HEK293 (cell line): ENCODE measurements around the gene SHTN1.

Source experiments
- CTCF ChIA-PET: fragments of 350-600 bp; formaldehyde crosslinking; extraction: SDS; loops from one replicate; lab custom pipeline; 2021; ENCODE audit warnings: antibody characterized with exemption; lab: Yijun Ruan, JAX
- POLR2A ChIA-PET: fragments of 300-600 bp; formaldehyde crosslinking; extraction: SDS; loops from one replicate; lab custom pipeline; 2020; ENCODE audit warnings: antibody characterized with exemption, inconsistent platforms; lab: Yijun Ruan, JAX
- H3K27ac ChIP-seq: fragments of 200-500 bp; sonication (Bioruptor generic); 2 replicates; pipeline ENCODE4 v1.5.1; 2014; ENCODE audit warnings: low read depth, low read length, control low read depth, inconsistent platforms; ENCODE audit errors: extremely low read depth
- H3K36me3 ChIP-seq, 2 experiments: fragments of 200-500 bp in 1 of 2; sonication (Bioruptor generic) in 1 of 2; 1 replicate in 1 of 2; 2 replicates in 1 of 2; pipeline ENCODE4 v1.5.1; 2014 to 2017; ENCODE audit warnings: inconsistent platforms in 2 of 2, low read length in 2 of 2; ENCODE audit not compliant: control insufficient read depth in 2 of 2, insufficient read depth in 1 of 2
- H3K4me1 ChIP-seq: fragments of 200-500 bp; sonication (Bioruptor generic); 2 replicates; pipeline ENCODE4 v1.5.1; 2014; ENCODE audit warnings: mild to moderate bottlenecking, low read length, inconsistent platforms; ENCODE audit not compliant: control insufficient read depth, insufficient read depth
- H3K4me3 ChIP-seq: 2 replicates; pipeline ENCODE4 v1.5.1; 2011; ENCODE audit warnings: low read depth, mild to moderate bottlenecking, control low read depth, low read length, moderate library complexity
- H3K9me3 ChIP-seq: fragments of 200-500 bp; sonication (Bioruptor generic); 2 replicates; pipeline ENCODE4 v1.5.1; 2014; ENCODE audit warnings: low read depth, low read length, inconsistent platforms; ENCODE audit not compliant: control insufficient read depth, insufficient read depth
- EGR2 ChIP-seq: fragments of 450-650 bp; formaldehyde crosslinking; IDR thresholded peaks from 2 replicates; pipeline ENCODE4 v1.5.1; 2016; ENCODE audit warnings: low read depth, missing biosample characterization, missing genetic modification characterization
- PBX3 ChIP-seq: sonication (generic); formaldehyde crosslinking; IDR thresholded peaks from 2 replicates; pipeline ENCODE4 v1.8.1; 2022; ENCODE audit warnings: mild to moderate bottlenecking, moderate library complexity, missing genetic modification reagents
- PRDM1 ChIP-seq: fragments of 450-650 bp; formaldehyde crosslinking; IDR thresholded peaks from 2 replicates; pipeline ENCODE4; 2016; ENCODE audit warnings: missing biosample characterization, missing genetic modification characterization
- PRDM10 ChIP-seq: fragments of 450-650 bp; formaldehyde crosslinking; IDR thresholded peaks from 2 replicates; pipeline ENCODE4 v1.5.1; 2016; ENCODE audit warnings: missing biosample characterization, missing genetic modification characterization
- REST ChIP-seq: fragments of 450-650 bp; formaldehyde crosslinking; IDR thresholded peaks from 2 replicates; pipeline ENCODE4 v1.5.1; 2016; ENCODE audit warnings: missing biosample characterization, missing genetic modification characterization
- SALL2 ChIP-seq: fragments of 450-650 bp; formaldehyde crosslinking; IDR thresholded peaks from 2 replicates; pipeline ENCODE4 v1.5.0; 2017; ENCODE audit warnings: missing biosample characterization, mild to moderate bottlenecking, missing genetic modification characterization, borderline replicate concordance
- ZBTB17 ChIP-seq: fragments of 450-650 bp; formaldehyde crosslinking; IDR thresholded peaks from 2 replicates; pipeline ENCODE4 v1.5.1; 2016; ENCODE audit warnings: missing biosample characterization, missing genetic modification characterization
- ZBTB6 ChIP-seq: fragments of 450-650 bp; formaldehyde crosslinking; IDR thresholded peaks from 2 replicates; pipeline ENCODE4 v1.5.1; 2017; ENCODE audit warnings: missing biosample characterization, missing genetic modification characterization
- ZNF16 ChIP-seq: fragments of 450-650 bp; formaldehyde crosslinking; IDR thresholded peaks from 2 replicates; pipeline ENCODE4 v1.5.1; 2016; ENCODE audit warnings: low read depth, missing biosample characterization, missing genetic modification characterization
- ZNF174 ChIP-seq: fragments of 450-650 bp; formaldehyde crosslinking; IDR thresholded peaks from 2 replicates; pipeline ENCODE4 v1.5.0; 2017; ENCODE audit warnings: missing biosample characterization, mild to moderate bottlenecking, missing genetic modification characterization
- ZNF223 ChIP-seq: fragments of 450-650 bp; formaldehyde crosslinking; IDR thresholded peaks from 2 replicates; pipeline ENCODE4 v1.5.1; 2016; ENCODE audit warnings: missing biosample characterization, missing genetic modification characterization
- ZNF266 ChIP-seq: fragments of 450-650 bp; formaldehyde crosslinking; IDR thresholded peaks from 2 replicates; pipeline ENCODE4 v1.5.1; 2016; ENCODE audit warnings: missing biosample characterization, missing genetic modification characterization, low read depth
- ZNF280D ChIP-seq: fragments of 450-650 bp; formaldehyde crosslinking; IDR thresholded peaks from 2 replicates; pipeline ENCODE4 v1.5.1; 2016; ENCODE audit warnings: missing biosample characterization, missing genetic modification characterization
- ZNF324 ChIP-seq: fragments of 450-650 bp; formaldehyde crosslinking; IDR thresholded peaks from 2 replicates; pipeline ENCODE4 v1.5.1; 2016; ENCODE audit warnings: missing biosample characterization, missing genetic modification characterization
- ZNF354C ChIP-seq: fragments of 450-650 bp; formaldehyde crosslinking; IDR thresholded peaks from 2 replicates; pipeline ENCODE4 v1.5.1; 2016; ENCODE audit warnings: missing biosample characterization, missing genetic modification characterization, low read depth, borderline replicate concordance
- ZNF544 ChIP-seq: fragments of 450-650 bp; formaldehyde crosslinking; IDR thresholded peaks from 2 replicates; pipeline ENCODE4 v1.5.0; 2017; ENCODE audit warnings: missing biosample characterization, missing genetic modification characterization
- ZNF624 ChIP-seq: fragments of 450-650 bp; formaldehyde crosslinking; IDR thresholded peaks from 2 replicates; pipeline ENCODE4 v1.5.1; 2017; ENCODE audit warnings: missing biosample characterization, missing genetic modification characterization
- ZNF639 ChIP-seq: fragments of 450-650 bp; formaldehyde crosslinking; IDR thresholded peaks from 2 replicates; pipeline ENCODE4 v1.5.1; 2016; ENCODE audit warnings: missing biosample characterization, missing genetic modification characterization
- ZNF664 ChIP-seq: fragments of 450-650 bp; formaldehyde crosslinking; IDR thresholded peaks from 2 replicates; pipeline ENCODE4 v1.5.1; 2016; ENCODE audit warnings: missing biosample characterization, missing genetic modification characterization
- ZSCAN23 ChIP-seq: fragments of 450-650 bp; formaldehyde crosslinking; IDR thresholded peaks from 2 replicates; pipeline ENCODE4 v1.5.1; 2016; ENCODE audit warnings: missing biosample characterization, missing genetic modification characterization

Gene SHTN1

DNA sequence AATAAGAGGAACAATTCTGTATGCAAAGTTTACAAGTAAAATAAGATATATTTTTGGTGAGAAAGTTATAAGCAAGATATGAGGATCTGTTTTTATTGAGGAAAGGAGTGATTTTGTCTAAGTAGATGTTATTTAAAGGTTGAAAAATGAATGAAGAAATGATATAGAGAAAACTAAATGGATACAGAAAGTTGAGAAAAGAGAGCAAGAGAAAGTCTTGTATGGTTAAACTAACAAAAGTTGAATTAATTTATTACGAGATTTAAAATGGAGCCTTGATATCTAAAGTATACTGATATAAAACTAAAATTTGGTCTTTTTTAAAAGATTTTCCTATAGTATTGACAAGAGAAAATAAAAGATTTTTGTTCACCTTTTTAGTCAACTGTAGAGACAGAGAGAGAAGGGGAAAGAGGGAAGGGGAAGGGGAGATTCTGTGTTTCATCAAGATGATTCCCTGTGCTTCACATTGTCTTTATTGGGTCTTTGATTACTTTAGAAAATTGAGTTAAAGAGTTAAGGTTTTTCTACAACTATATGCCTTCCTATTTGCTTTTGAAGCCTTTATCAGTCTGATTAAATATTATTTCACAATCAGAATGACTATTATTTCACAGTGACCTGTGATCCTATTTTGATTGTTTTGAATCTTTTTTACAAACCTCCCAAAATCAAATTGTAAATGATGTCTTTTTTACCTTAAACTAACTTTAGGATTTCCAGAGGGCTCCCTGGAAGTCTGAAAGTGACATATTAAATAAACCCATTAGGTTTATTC lies 10.7 kb downstream of the SHTN1 start:
- Histone ChIP-seq H3K4me1 (peaks cover 3% of the 10 kb centered on the region), H3K27ac (no peak overlapping the region), H3K36me3 (no peaks in the 10 kb centered on the region), H3K9me3 (no peaks in the 10 kb centered on the region), H3K4me3 (no peak overlapping the region)
- TF ChIP-seq PRDM1 (tag by site-specific recombination) (peak; percentile 93), ZBTB6 (no peak)
- ChIA-PET POLR2A (no interaction called here), CTCF (no interaction called here)

DNA sequence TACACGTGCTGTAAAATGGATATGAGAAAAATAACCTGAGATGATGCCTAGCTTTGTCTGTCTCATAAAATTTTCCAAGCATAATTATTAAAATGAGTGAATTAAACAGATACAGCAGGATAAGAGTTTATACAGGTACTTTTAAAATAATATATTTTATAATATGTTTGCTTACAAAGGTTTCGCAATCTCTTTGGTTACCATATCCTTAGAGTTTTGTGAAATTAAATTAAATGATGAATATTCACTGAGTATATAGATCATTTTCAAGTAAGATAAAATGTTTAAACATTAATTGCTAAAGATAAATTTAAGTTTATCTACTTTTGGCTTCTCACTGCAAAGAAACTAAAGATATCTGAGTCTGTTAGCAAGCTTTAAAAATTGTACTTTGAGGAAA lies 11.4 kb downstream of the SHTN1 start:
- Histone ChIP-seq H3K9me3 (no peaks in the 10 kb centered on the region), H3K4me3 (no peak overlapping the region), H3K4me1 (peaks cover 3% of the 10 kb centered on the region), H3K27ac (no peak overlapping the region), H3K36me3 (no peaks in the 10 kb centered on the region)
- POLR2A ChIA-PET: no interaction called here
- CTCF ChIA-PET: no interaction called here
- TF ChIP-seq ZNF639 (tag by site-specific recombination): no peak
- TF ChIP-seq ZNF664 (tag by site-specific recombination): no peak
- no peak for TF ChIP-seq EGR2
- no peak for TF ChIP-seq PBX3 (CRISPR knock-in tag)
- no peak for TF ChIP-seq ZNF324 (tag by site-specific recombination)
- TF ChIP-seq PRDM10 (tag by site-specific recombination): no peak
- TF ChIP-seq SALL2 (tag by site-specific recombination): no peak
- TF ChIP-seq ZNF280D: no peak
- no peak for TF ChIP-seq ZNF223
- no peak for TF ChIP-seq ZNF174 (tag by site-specific recombination)
- no peak for TF ChIP-seq ZNF624
- no peak for TF ChIP-seq ZSCAN23
- no peak for TF ChIP-seq REST (tag by site-specific recombination)
- no peak for TF ChIP-seq ZNF266 (tag by site-specific recombination)
- TF ChIP-seq ZBTB17 (tag by site-specific recombination): no peak
- no peak for TF ChIP-seq ZNF354C (tag by site-specific recombination)
- no peak for TF ChIP-seq ZNF16 (tag by site-specific recombination)
- no peak for TF ChIP-seq ZNF544 (tag by site-specific recombination)
